C4-2B (cell line): Measurements from ENCODE around the gene AMMECR1.

ENCODE experiments used
- ZFX ChIP-seq: fragments of 450-650 bp; IDR thresholded peaks from 2 replicates; pipeline ENCODE4 v1.6.1; 2017
- TF ChIP-seq, protein P1 (sequence below): fragments of 450-650 bp; conservative IDR thresholded peaks from 2 replicates; pipeline ENCODE4 v1.5.1; 2017; ENCODE audit warnings: mild to moderate bottlenecking

DNA sequence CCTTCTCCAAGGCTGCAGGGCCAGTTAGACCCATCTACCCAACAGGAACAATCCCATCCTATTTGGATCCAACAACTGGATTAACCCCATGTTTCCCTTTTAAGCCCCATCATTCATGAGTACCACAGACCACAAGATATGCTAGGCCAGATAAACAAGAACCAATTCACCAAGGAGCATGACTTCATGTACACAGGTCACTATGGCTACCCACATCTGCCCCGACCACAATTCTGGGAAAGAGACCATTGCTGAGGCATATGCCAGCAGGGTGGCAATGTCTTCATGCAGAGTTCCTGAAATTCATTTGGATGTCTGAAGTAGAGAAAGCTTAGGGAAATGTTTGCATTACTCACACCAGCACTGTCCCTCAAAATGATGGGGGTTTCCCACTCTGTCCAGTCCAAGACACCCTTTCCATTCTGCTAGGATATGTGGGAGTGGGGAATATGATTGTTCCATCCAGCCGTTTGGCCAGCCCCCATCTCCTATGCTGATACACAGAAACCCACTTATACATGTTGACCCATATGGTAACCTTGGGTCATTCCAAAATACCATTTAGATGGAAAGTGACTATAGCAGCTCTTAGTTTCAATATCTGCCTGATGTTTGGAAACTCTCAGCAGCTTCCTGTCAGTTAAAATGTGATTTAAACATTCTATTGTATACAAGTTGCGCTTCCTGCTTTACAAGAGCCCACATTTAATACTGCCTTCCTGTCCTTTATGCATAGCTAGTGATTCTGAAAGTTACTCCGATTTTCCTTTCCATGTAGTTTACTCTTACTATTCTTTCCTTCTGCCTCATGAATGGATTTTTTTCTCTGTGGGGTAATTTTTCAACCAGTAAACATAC lies 129.0 kb downstream of the AMMECR1 start:
- TF ChIP-seq, protein P1, sequence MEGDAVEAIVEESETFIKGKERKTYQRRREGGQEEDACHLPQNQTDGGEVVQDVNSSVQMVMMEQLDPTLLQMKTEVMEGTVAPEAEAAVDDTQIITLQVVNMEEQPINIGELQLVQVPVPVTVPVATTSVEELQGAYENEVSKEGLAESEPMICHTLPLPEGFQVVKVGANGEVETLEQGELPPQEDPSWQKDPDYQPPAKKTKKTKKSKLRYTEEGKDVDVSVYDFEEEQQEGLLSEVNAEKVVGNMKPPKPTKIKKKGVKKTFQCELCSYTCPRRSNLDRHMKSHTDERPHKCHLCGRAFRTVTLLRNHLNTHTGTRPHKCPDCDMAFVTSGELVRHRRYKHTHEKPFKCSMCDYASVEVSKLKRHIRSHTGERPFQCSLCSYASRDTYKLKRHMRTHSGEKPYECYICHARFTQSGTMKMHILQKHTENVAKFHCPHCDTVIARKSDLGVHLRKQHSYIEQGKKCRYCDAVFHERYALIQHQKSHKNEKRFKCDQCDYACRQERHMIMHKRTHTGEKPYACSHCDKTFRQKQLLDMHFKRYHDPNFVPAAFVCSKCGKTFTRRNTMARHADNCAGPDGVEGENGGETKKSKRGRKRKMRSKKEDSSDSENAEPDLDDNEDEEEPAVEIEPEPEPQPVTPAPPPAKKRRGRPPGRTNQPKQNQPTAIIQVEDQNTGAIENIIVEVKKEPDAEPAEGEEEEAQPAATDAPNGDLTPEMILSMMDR = no peak
- TF ChIP-seq ZFX = no peak
